Neural cell (in vitro differentiated cells): ENCODE results near the gene CWC25. TPM values are rescaled to one million over a fixed set of nuclear protein-coding genes. Genes with fewer than 3 reads are reported as not detected.

Source experiments
- H2AFZ ChIP-seq: fragments of 200-600, 300-800 bp; sonication (generic), shearing (Covaris generic); 2 replicates; pipeline ENCODE4 v1.6.0; 2014; ENCODE audit warnings: low read depth, mild to moderate bottlenecking, antibody characterized with exemption, low read length, moderate library complexity
- H3F3A ChIP-seq: fragments of 200-600 bp; shearing (Covaris generic); 2 replicates; pipeline ENCODE4 v1.6.1; 2016; ENCODE audit warnings: mild to moderate bottlenecking, moderate library complexity, mixed read lengths, antibody characterized with exemption, low read length; ENCODE audit not compliant: insufficient read depth, poor library complexity, severe bottlenecking
- H3K27ac ChIP-seq: fragments of 200-600, 300-800 bp; sonication (generic), shearing (Covaris generic); 2 replicates; pipeline ENCODE4 v1.5.1; 2014; ENCODE audit warnings: mild to moderate bottlenecking, low read length, moderate library complexity
- H3K27me3 ChIP-seq: fragments of 300-800, 200-600 bp; sonication (generic), shearing (Covaris generic); 2 replicates; pipeline ENCODE4 v1.6.0; 2014; ENCODE audit warnings: mild to moderate bottlenecking, low read depth, low read length, moderate library complexity; ENCODE audit not compliant: insufficient read depth
- H3K36me3 ChIP-seq: fragments of 300-800, 200-600 bp; sonication (generic), shearing (Covaris generic); 2 replicates; pipeline ENCODE4 v1.5.1; 2014; ENCODE audit warnings: mild to moderate bottlenecking, antibody characterized with exemption, low read length, moderate library complexity; ENCODE audit not compliant: insufficient read depth
- H3K4me2 ChIP-seq: fragments of 300-800, 200-600 bp; sonication (generic), shearing (Covaris generic); 2 replicates; pipeline ENCODE4 v1.6.0; 2014; ENCODE audit warnings: mild to moderate bottlenecking, low read length
- H3K4me3 ChIP-seq: fragments of 300-800, 200-600 bp; sonication (generic), shearing (Covaris generic); 2 replicates; pipeline ENCODE4 v1.5.1; 2014; ENCODE audit warnings: mild to moderate bottlenecking, low read length, moderate library complexity
- H3K79me2 ChIP-seq: fragments of 200-600 bp; shearing (Covaris generic); replicated peaks from 2 replicates; pipeline ENCODE4 v1.6.0; 2014; ENCODE audit warnings: mild to moderate bottlenecking, low read length, moderate library complexity; ENCODE audit not compliant: insufficient read depth
- H3K9ac ChIP-seq: fragments of 300-800, 200-600 bp; sonication (generic), shearing (Covaris generic); 2 replicates; pipeline ENCODE4 v1.6.1; 2016; ENCODE audit warnings: mild to moderate bottlenecking, low read length, mixed read lengths
- H3K9me2 ChIP-seq: fragments of 200-600 bp; shearing (Covaris generic); 2 replicates; pipeline ENCODE4 v1.6.1; 2016; ENCODE audit warnings: mild to moderate bottlenecking, low read length, mixed read lengths; ENCODE audit not compliant: insufficient read depth
- H3K9me3 ChIP-seq: fragments of 200-600, 300-800 bp; sonication (generic), shearing (Covaris generic); 2 replicates; pipeline ENCODE4 v1.6.1; 2016; ENCODE audit warnings: mild to moderate bottlenecking, mixed run types, low read length, moderate library complexity, mixed read lengths
- H4K20me1 ChIP-seq: fragments of 200-600 bp; shearing (Covaris generic); 2 replicates; pipeline ENCODE4 v1.6.1; 2016; ENCODE audit warnings: mild to moderate bottlenecking, mixed run types; ENCODE audit not compliant: insufficient read depth
- CTCF ChIP-seq: fragments of 450-650 bp; IDR thresholded peaks from 2 replicates; pipeline ENCODE4 v1.5.1; 2014; ENCODE audit warnings: antibody characterized with exemption, mild to moderate bottlenecking, moderate library complexity; ENCODE audit not compliant: poor library complexity, severe bottlenecking
- EP300 ChIP-seq: fragments of 450-650 bp; conservative IDR thresholded peaks from 2 replicates; pipeline ENCODE4 v1.6.1; 2014; ENCODE audit warnings: antibody characterized with exemption, mild to moderate bottlenecking, moderate library complexity; ENCODE audit not compliant: poor library complexity, severe bottlenecking
- EZH2 ChIP-seq: fragments of 200-600, 300-800 bp; shearing (Covaris generic), sonication (generic); IDR thresholded peaks from 2 replicates; pipeline ENCODE4 v1.6.1; 2014; ENCODE audit warnings: antibody characterized with exemption, low read length, borderline replicate concordance, mild to moderate bottlenecking; ENCODE audit not compliant: insufficient read depth, poor library complexity, severe bottlenecking
- MXI1 ChIP-seq: fragments of 450-650 bp; conservative IDR thresholded peaks from 2 replicates; pipeline ENCODE4 v1.6.1; 2014; ENCODE audit warnings: antibody characterized with exemption, mild to moderate bottlenecking; ENCODE audit not compliant: poor library complexity, severe bottlenecking
- POLR2AphosphoS5 ChIP-seq: IDR thresholded peaks from 2 replicates; pipeline ENCODE4 v1.6.1; 2012
- RAD21 ChIP-seq: fragments of 450-650 bp; conservative IDR thresholded peaks from 2 replicates; pipeline ENCODE4 v1.6.1; 2014; ENCODE audit warnings: antibody characterized with exemption, mild to moderate bottlenecking, moderate library complexity
- REST ChIP-seq: IDR thresholded peaks from 2 replicates; pipeline ENCODE4 v1.6.1; 2012; ENCODE audit warnings: borderline replicate concordance
- SMC3 ChIP-seq: fragments of 450-650 bp; conservative IDR thresholded peaks from 2 replicates; pipeline ENCODE4 v1.6.1; 2014; ENCODE audit warnings: antibody characterized with exemption, mild to moderate bottlenecking, moderate library complexity; ENCODE audit not compliant: poor library complexity
- TAF1 ChIP-seq: IDR thresholded peaks from 2 replicates; pipeline ENCODE4 v1.6.1; 2012; ENCODE audit warnings: low read depth
- polyA plus RNA-seq: library from polyadenylated mRNA; depleted of rRNA; stranded (reverse); fragments of >200 nt; gene quantifications from 2 replicates; pipeline ENCODE4 v1.2.3, GENCODE V29; 2014

CWC25 gene
- polyA plus RNA-seq, 1 donor from 2014 or later, result 15.4 TPM

GRCh38 chr17:38872671-38873385, 47.7 kb upstream of the CWC25 start:
- no peaks in the 10 kb centered on the region for H3K9me2 ChIP-seq
- H3K4me2 ChIP-seq, result no peak overlapping the region
- peaks cover 5% of the 10 kb centered on the region for H3F3A ChIP-seq
- no peaks in the 10 kb centered on the region for H3K27me3 ChIP-seq
- no peak overlapping the region for H3K9ac ChIP-seq
- peaks cover 61% of the 10 kb centered on the region for H3K79me2 ChIP-seq
- peaks cover 4% of the 10 kb centered on the region for H4K20me1 ChIP-seq
- H2AFZ ChIP-seq, result no peak overlapping the region
- H3K36me3 ChIP-seq, result no peaks in the 10 kb centered on the region
- H3K9me3 ChIP-seq, result no peaks in the 10 kb centered on the region
- no peak overlapping the region for H3K27ac ChIP-seq
- peak overlapping the region; percentile 98 for H3K4me3 ChIP-seq
- no peak for TF ChIP-seq TAF1
- TF ChIP-seq POLR2AphosphoS5, result no peak
- TF ChIP-seq SMC3, result no peak
- TF ChIP-seq EP300, result no peak
- TF ChIP-seq REST, result no peak
- no peak for TF ChIP-seq RAD21
- no peak for TF ChIP-seq MXI1
- no peak for TF ChIP-seq EZH2
- no peak for TF ChIP-seq CTCF

GRCh38 chr17:38872027-38872511, 46.9 kb upstream of the CWC25 start:
- H3K79me2 ChIP-seq, result peaks cover 56% of the 10 kb centered on the region
- H3K4me3 ChIP-seq, result peak overlapping the region; percentile 98
- H3K9ac ChIP-seq, result peak overlapping the region; percentile 99
- no peaks in the 10 kb centered on the region for H3K36me3 ChIP-seq
- no peaks in the 10 kb centered on the region for H3K9me2 ChIP-seq
- H3K9me3 ChIP-seq, result no peaks in the 10 kb centered on the region
- TF ChIP-seq POLR2AphosphoS5 (no peak), CTCF (no peak), REST (no peak), SMC3 (no peak), EZH2 (no peak), TAF1 (no peak), MXI1 (no peak), EP300 (no peak), RAD21 (no peak)
- no peak overlapping the region for H2AFZ ChIP-seq
- peaks cover 5% of the 10 kb centered on the region for H3F3A ChIP-seq
- H3K4me2 ChIP-seq, result peak overlapping the region; percentile 99
- H4K20me1 ChIP-seq, result peaks cover 4% of the 10 kb centered on the region
- no peaks in the 10 kb centered on the region for H3K27me3 ChIP-seq
- peak overlapping the region; percentile 99 for H3K27ac ChIP-seq
